ENCODE results near the gene TOP3A.

TOP3A gene

GRCh38 chr17:18280249-18280648 lies 34.5 kb downstream of the TOP3A start:
- DNase-seq (ENCODE audit: low read depth): no peak

DNA sequence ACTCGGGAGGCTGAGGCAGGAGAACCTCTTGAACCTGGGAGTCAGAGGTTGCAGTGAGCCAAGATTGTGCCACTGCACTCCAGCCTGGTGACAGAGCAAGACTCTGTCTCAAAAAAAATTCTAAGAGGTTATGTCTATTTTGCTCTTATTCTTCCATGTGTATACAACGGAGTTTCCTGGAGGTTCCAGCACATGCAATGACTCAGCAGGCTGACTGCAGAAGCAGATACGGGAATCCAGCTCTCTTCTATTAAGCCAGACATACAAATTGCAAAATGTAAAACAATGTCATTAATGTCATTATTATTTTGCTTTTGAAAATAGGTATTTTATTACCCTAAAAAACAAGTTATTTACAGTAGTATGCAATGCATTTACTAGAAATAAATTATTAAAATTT lies 35.9 kb downstream of the TOP3A start:
- no peak for DNase-seq (ENCODE audit: low read depth)

GRCh38 chr17:18277076-18277475 lies 37.7 kb downstream of the TOP3A start:
- DNase-seq (ENCODE audit: low read depth): no peak

- no peak for DNase-seq (ENCODE audit: low read depth)
Observed at GRCh38 chr17:18270046-18270931, 44.5 kb downstream of the TOP3A start.

- DNase-seq (ENCODE audit: low read depth): no peak
Observed at GRCh38 chr17:18267927-18268711, 46.7 kb downstream of the TOP3A start.

DNA sequence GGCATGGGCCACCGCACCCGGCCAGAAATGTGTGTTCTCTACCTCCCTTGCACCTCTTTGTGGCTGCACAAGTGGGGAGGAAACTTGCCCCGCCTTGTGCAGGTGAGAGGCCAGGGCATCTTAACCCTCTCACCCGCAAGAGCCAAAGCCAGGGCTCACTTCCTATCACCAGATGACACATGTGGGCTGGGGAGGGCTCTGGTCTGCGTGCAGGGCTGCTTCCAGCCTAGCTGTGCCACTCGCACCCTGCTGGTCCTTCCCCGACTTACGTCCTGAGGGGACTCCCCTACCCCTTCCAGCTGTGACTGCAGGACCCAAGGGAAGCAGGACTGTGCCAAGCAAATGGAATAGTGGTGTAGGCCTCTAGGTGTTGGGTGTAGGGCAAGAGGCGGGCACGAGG lies 47.4 kb downstream of the TOP3A start:
- no peak for DNase-seq (ENCODE audit: low read depth)

DNA sequence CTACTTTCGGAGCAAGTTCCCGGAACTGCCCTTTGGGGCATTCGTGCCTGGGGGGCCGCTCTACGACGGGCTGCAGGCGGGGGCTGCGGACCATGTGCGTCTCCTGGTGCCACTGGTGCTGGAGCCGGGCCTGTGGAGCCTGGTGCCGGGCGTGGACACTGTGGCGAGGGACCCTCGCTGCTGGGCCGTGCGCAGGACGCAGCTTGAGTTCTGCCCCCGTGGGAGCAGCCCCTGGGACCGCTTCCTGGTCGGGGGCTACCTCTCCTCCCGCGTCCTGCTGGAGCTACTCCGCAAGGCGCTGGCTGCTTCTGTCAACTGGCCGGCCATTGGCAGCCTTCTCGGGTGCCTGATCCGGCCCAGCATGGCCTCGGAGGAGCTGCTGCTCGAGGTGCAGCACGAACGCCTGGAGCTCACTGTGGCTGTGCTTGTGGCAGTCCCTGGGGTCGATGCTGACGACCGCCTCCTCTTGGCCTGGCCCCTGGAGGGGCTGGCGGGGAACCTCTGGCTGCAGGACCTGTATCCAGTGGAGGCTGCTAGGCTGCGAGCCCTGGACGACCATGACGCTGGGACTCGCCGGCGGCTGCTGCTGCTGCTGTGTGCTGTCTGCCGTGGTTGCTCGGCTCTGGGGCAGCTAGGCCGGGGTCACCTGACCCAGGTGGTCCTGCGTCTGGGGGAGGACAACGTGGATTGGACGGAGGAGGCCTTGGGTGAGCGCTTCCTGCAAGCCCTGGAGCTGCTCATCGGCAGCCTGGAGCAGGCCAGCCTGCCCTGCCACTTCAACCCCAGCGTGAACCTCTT lies 50.7 kb downstream of the TOP3A start:
- no peak for DNase-seq (ENCODE audit: low read depth)

DNA sequence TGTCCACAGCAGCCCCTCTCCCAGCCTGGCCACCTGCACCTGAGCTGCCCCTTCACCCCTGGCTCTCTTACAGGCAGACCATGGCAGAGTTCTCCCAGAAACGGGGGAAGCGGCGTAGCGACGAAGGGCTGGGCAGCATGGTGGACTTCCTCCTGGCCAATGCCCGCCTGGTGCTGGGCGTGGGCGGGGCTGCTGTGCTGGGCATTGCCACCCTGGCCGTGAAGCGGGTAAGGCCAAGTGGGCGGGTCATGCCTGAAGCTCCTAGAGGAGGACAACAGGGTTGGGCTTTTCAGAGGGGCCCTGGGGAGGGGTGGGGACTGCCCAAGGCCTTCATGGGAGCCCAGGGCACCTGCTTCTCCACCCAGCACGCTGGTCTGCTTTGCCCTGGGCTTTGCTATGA lies 52.2 kb downstream of the TOP3A start:
- no peak for DNase-seq (ENCODE audit: low read depth)

DNA sequence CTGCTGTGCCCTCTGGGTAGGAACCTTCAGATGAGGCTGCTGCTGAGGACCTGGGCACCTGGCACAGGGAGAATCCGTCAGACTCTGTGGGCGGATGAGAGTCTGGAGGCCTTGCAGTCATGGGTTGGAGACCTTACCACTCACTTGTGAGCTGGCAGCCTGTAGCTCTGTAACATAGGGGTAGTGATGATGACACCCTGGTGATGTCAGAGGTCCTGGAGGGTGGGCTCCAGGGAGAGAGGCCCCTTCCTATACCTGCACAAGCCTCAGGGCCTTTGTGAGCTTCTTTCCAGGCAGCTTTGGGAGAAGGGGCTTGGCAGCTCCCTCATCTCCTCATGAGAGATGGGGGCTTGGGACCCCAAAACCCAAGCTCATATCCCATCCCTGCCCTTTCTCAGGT lies 52.7 kb downstream of the TOP3A start:
- DNase-seq (ENCODE audit: low read depth): no peak

- no peak for DNase-seq (ENCODE audit: low read depth)
Observed at GRCh38 chr17:18261659-18262058, 53.1 kb downstream of the TOP3A start.

GRCh38 chr17:18261146-18261515 lies 53.7 kb downstream of the TOP3A start:
- DNase-seq (ENCODE audit: low read depth): no peak

DNA sequence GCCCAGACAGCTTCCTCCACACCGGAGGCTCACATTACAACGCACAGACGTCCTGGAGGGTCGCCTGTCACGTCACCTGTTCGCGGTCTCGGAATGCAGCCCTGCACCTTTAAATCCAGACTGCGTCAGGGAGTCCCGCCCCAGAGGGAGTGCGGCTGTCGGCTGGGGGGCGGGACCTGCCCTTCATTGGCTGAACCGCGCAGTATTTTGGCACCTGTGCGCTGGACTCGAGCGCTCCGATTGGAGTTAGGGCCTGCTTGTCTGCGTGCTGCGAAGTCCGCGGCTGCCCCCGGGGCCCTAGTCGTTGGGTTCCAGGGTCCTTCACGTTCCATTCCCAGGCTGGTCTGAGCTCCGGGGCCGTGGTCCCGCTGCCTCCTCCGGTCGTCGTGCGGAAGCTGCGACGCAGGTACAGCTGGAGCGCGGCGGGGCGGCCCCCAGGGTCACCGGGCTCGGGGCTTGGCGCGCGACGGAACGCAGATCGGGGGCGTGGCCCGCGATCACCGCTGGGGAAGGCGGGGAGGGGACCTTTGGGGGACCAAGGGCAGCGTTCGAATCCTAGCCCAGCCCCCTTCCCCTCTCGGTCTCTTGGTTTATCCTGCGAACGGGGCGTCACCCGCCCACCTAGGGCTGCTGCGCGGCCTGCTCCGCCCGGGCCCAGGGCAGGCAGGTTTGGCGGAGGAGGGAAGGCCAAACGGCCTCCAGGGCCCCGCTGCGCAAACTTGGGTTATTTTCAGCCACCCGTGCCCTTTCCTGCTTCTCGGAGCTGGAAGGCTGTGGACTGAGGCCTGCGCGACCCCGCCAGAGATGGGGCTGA lies 54.3 kb downstream of the TOP3A start, which contains the start of gene MIEF2:
Gene MIEF2, plus strand, starts transcription at position 331 of the 814 bp plus-strand sequence. CDS start 2,059 bp downstream, outside the sequence.
- peak; percentile 87 for DNase-seq (ENCODE audit: low read depth)

DNA sequence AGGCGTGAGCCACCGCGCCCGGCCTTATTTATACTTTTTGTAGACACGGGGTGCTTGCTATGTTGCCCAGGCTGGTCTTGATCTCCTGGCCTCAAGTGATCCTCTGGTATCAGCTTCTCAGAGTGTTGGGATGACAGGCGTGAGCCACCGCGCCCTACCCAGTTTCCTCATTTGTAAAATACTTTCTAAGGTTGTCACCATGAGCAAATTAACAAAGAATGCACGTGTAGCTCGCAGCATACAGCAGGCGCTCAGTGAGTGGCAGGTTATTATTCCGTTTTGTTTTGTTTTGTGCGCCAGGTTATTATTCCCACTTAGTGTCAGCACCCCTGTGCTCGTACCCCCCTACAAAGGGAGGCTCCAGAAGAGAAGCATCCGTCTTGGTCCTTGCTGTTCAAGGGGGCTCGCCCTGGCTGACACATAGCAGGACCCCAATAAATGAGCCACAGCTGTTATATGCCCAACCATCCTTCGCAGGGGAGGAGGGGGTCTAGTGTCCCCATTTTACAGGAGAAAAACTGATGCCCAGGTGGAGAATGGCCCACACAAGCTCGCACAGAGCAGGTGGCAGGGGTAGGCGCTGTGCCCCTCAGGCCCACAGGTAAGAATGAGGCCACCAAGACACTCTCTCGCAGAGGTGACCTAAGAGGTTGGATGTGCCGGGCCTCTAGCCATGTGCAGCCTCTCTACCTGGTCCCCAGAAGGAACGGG lies 55.0 kb downstream of the TOP3A start:
- DNase-seq (ENCODE audit: low read depth): no peak

DNA sequence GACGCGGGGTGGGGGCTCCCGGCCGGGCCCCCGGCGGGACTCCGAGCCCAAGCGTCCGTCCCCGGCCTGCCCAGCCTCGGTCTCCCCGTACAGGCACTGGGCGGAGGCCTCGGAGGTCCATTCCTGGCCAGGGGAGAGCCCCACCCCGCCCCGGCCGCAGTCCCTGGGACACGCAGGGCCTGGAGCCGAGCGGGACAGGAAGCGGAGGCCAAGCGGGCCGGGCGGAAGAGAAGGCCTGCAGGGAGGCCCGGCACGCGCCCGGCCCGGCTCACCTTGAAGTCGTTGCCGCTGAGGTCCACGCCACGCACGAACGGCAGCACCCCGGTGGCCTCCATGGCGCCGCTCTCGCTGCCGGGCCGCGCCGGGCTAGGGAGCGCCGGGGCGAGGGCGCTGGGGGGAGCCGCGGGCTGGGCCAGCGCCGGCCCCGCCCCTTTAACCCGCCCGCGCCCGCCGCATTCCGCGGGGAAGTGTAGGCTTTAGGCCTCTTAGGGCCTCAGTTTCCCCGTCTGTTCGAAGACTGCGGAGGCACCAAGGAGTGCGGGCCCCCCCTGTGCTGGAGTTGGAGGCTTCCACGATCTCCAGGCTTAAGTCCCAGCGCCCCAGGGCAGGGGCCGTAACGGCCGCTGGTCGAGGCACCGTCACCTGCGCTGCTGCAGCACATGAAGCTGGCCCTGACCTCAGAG lies 56.3 kb downstream of the TOP3A start, which contains the start of gene FLII:
Gene FLII, minus strand, starts transcription at position 383 of the 683 bp plus-strand sequence. Its CDS starts 48 bp downstream, at position 335.
- peak; percentile 50 for DNase-seq (ENCODE audit: low read depth)

DNA sequence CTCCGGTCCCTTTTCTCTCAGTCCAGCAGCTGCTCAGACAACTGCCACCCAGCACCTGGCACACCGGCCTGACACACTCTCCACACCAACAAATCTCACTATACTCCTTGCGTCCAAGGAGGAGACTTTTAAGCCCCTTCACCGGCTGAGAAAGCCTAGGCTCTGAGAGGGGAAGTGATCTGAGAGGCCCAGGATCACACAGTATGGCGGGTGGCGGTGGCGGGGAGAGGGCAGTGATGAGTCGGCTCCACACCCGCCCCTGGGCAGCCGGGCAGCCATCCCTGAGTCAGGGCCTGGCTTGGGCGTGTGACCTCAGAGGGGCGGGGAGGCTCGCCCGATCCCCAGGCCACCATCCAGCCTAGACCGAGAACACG lies 56.8 kb downstream of the TOP3A start:
- DNase-seq (ENCODE audit: low read depth): peak; percentile 38

- DNase-seq (ENCODE audit: low read depth): no peak
Observed at GRCh38 chr17:18257268-18257981, 57.4 kb downstream of the TOP3A start.

DNA sequence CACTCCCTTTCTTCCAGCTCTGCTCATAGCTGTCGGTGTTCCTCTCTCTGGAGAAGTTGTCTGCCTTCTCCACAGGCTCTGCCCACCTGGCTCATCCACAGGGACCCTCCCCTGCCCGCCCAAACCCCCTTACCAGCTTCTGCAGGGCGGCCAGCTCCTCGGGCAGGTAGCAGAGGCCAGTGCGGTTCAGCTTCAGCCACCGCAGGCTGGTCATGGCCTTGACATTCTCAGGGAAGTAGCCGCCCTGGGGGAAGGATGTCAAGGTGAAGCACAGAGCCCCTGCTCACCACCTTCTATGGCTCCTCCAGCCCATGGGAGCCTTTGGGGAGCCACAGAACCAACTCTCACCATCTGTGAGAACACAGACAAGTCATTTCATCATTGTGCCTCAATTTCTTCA lies 58.0 kb downstream of the TOP3A start:
- no peak for DNase-seq (ENCODE audit: low read depth)

GRCh38 chr17:18256351-18256750 lies 58.4 kb downstream of the TOP3A start:
- no peak for DNase-seq (ENCODE audit: low read depth)

GRCh38 chr17:18254888-18255649 lies 59.7 kb downstream of the TOP3A start:
- no peak for DNase-seq (ENCODE audit: low read depth)

All from T-helper 22 cell (primary cell).